Measurements from ENCODE around the gene LSM2. TPM values are rescaled to one million over a fixed set of nuclear protein-coding genes. Genes with fewer than 3 reads are reported as not detected.

The LSM2 gene
- total and polyA plus RNA-seq, 9 of the 15 experiments (the other 6 are each of a cell fraction or from before 2014, with no cell fraction given), result 154 to 407 (median 223) TPM

DNA sequence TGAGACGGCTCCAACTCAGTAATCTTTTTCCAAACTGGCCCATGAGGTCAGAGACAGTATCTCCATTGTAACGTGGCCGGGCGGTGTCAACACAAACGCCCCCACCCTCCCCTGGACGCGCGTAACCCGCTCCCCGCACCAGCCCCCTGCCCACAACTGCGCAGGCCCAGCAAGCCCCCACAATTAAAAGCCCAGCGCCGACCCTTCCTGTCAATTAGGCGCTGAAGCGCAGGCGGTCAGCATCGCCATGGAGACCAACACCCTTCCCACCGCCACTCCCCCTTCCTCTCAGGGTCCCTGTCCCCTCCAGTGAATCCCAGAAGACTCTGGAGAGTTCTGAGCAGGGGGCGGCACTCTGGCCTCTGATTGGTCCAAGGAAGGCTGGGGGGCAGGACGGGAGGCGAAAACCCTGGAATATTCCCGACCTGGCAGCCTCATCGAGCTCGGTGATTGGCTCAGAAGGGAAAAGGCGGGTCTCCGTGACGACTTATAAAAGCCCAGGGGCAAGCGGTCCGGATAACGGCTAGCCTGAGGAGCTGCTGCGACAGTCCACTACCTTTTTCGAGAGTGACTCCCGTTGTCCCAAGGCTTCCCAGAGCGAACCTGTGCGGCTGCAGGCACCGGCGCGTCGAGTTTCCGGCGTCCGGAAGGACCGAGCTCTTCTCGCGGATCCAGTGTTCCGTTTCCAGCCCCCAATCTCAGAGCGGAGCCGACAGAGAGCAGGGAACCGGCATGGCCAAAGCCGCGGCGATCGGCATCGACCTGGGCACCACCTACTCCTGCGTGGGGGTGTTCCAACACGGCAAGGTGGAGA lies 8.5 kb upstream of the LSM2 start, which contains the start of the genes HSPA1A and HSPA1L (continued):
- TF ChIP-seq ZNF644 (tag; IDR thresholded peaks at IDR 0.05; ENCODE audit: low read depth) (no peak), FOXM1 (IDR thresholded peaks at IDR 0.05; ENCODE audit: low read depth) (0 out of 2 replicates have a peak, but pooled peaks have one; percentile 9), FOXM1 (CRISPR knock-in tag; IDR thresholded peaks at IDR 0.05; ENCODE audit: low read depth) (no peak), NRF1 (conservative IDR thresholded peaks at IDR 0.05 in 1 of 2, IDR thresholded peaks at IDR 0.05 in 1 of 2) (peak; percentile 85 to 87), HDAC1 (IDR thresholded peaks at IDR 0.05) (peak in 1 of 2 experiments; percentile 63; a peak in 2 of 4 replicates), SIRT6 (IDR thresholded peaks at IDR 0.05; ENCODE audit: low read depth, low read length) (no peak), GTF2E2 (tag; IDR thresholded peaks at IDR 0.05) (peak; percentile 95), SMARCE1 (IDR thresholded peaks at IDR 0.05) (peak; percentile 46; the same call in 1 of the 2 replicates), ETV5 (CRISPR knock-in tag; IDR thresholded peaks at IDR 0.05; ENCODE audit: low read depth) (peak; percentile 81), NONO (IDR thresholded peaks at IDR 0.05; ENCODE audit: low read depth in 2 of 2, low read length in 1 of 2) (peak in 1 of 2 experiments; percentile 88; a peak in 2 of 4 replicates)
- TF ChIP-seq, protein P1, sequence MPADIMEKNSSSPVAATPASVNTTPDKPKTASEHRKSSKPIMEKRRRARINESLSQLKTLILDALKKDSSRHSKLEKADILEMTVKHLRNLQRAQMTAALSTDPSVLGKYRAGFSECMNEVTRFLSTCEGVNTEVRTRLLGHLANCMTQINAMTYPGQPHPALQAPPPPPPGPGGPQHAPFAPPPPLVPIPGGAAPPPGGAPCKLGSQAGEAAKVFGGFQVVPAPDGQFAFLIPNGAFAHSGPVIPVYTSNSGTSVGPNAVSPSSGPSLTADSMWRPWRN (IDR thresholded peaks at IDR 0.05; ENCODE audit: low read depth), result no peak
- TF ChIP-seq, protein P2, sequence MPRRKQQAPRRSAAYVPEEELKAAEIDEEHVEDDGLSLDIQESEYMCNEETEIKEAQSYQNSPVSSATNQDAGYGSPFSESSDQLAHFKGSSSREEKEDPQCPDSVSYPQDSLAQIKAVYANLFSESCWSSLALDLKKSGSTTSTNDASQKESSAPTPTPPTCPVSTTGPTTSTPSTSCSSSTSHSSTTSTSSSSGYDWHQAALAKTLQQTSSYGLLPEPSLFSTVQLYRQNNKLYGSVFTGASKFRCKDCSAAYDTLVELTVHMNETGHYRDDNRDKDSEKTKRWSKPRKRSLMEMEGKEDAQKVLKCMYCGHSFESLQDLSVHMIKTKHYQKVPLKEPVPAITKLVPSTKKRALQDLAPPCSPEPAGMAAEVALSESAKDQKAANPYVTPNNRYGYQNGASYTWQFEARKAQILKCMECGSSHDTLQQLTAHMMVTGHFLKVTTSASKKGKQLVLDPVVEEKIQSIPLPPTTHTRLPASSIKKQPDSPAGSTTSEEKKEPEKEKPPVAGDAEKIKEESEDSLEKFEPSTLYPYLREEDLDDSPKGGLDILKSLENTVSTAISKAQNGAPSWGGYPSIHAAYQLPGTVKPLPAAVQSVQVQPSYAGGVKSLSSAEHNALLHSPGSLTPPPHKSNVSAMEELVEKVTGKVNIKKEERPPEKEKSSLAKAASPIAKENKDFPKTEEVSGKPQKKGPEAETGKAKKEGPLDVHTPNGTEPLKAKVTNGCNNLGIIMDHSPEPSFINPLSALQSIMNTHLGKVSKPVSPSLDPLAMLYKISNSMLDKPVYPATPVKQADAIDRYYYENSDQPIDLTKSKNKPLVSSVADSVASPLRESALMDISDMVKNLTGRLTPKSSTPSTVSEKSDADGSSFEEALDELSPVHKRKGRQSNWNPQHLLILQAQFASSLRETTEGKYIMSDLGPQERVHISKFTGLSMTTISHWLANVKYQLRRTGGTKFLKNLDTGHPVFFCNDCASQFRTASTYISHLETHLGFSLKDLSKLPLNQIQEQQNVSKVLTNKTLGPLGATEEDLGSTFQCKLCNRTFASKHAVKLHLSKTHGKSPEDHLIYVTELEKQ (CRISPR knock-in tag; IDR thresholded peaks at IDR 0.05), result peak; percentile 33; the same call in 1 of the 2 replicates
- TF ChIP-seq, protein P3, sequence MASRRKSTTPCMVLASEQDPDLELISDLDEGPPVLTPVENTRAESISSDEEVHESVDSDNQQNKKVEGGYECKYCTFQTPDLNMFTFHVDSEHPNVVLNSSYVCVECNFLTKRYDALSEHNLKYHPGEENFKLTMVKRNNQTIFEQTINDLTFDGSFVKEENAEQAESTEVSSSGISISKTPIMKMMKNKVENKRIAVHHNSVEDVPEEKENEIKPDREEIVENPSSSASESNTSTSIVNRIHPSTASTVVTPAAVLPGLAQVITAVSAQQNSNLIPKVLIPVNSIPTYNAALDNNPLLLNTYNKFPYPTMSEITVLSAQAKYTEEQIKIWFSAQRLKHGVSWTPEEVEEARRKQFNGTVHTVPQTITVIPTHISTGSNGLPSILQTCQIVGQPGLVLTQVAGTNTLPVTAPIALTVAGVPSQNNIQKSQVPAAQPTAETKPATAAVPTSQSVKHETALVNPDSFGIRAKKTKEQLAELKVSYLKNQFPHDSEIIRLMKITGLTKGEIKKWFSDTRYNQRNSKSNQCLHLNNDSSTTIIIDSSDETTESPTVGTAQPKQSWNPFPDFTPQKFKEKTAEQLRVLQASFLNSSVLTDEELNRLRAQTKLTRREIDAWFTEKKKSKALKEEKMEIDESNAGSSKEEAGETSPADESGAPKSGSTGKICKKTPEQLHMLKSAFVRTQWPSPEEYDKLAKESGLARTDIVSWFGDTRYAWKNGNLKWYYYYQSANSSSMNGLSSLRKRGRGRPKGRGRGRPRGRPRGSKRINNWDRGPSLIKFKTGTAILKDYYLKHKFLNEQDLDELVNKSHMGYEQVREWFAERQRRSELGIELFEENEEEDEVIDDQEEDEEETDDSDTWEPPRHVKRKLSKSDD (conservative IDR thresholded peaks at IDR 0.05; ENCODE audit: low read length), result 0 out of 2 replicates have a peak, but pooled peaks have one; percentile 63
- TF ChIP-seq, protein P4, sequence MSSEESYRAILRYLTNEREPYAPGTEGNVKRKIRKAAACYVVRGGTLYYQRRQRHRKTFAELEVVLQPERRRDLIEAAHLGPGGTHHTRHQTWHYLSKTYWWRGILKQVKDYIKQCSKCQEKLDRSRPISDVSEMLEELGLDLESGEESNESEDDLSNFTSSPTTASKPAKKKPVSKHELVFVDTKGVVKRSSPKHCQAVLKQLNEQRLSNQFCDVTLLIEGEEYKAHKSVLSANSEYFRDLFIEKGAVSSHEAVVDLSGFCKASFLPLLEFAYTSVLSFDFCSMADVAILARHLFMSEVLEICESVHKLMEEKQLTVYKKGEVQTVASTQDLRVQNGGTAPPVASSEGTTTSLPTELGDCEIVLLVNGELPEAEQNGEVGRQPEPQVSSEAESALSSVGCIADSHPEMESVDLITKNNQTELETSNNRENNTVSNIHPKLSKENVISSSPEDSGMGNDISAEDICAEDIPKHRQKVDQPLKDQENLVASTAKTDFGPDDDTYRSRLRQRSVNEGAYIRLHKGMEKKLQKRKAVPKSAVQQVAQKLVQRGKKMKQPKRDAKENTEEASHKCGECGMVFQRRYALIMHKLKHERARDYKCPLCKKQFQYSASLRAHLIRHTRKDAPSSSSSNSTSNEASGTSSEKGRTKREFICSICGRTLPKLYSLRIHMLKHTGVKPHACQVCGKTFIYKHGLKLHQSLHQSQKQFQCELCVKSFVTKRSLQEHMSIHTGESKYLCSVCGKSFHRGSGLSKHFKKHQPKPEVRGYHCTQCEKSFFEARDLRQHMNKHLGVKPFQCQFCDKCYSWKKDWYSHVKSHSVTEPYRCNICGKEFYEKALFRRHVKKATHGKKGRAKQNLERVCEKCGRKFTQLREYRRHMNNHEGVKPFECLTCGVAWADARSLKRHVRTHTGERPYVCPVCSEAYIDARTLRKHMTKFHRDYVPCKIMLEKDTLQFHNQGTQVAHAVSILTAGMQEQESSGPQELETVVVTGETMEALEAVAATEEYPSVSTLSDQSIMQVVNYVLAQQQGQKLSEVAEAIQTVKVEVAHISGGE (CRISPR knock-in tag; IDR thresholded peaks at IDR 0.05), result peak in 1 of 3 experiments; percentile 79; a peak in 2 of 6 replicates
